Heart left ventricle (tissue), 13 donors: ENCODE measurements around the gene SF3B3.

Experiments
- POLR2A ChIP-seq, 2 donors: fragments of 450-650 bp; IDR thresholded peaks; one replicate each; pipeline ENCODE4 v1.6.1; 2017; ENCODE audit warnings: antibody characterized with exemption in 2 of 2, mild to moderate bottlenecking in 2 of 2, moderate library complexity in 2 of 2
- TF ChIP-seq, protein P1 (sequence below), 12 donors: fragments of 200-600 bp; sonication (generic) in 4 of 12; IDR thresholded peaks; one replicate each; pipeline versions ENCODE4 v1.5.0 to v1.8.0; 2018 to 2022; ENCODE audit warnings: antibody characterized with exemption in 12 of 12, mild to moderate bottlenecking in 5 of 12
- donor health status: ischemic (EF 13 %, LVEDD 7.1; RV severe dilation, severe dysfunction).
- donor health status: DM: no; HTN: yes; CAD: no.
- donor health status: DM: no; HTN: no; CAD: no.
- donor health status: ischemic (EF 25% LVEDD 6.9; RV normal size, moderate dysfunction).
- donor health status: ischemic (EF 25% LVEDD 5.7; RV mildly dilated, moderate dysfunction).
- donor health status: ischemic (EF 35%, LVEDD 5.7; RV mildly dilated, moderate dysfunction).
- donor health status: nonischemic (EF 11% LVEDD 7.7; RV severe dilation, severe dysfunction).
- donor health status: DM: yes; HTN: yes; CAD: no.
- donor health status: PGD.
- donor health status: ischemic (EF 29% LVEDD 5.4; RV normal size, mild dysfunction).
- donor health status: nonischemic (EF 23%, LVEDD 6.1; RV moderate dilation, normal function).

DNA sequence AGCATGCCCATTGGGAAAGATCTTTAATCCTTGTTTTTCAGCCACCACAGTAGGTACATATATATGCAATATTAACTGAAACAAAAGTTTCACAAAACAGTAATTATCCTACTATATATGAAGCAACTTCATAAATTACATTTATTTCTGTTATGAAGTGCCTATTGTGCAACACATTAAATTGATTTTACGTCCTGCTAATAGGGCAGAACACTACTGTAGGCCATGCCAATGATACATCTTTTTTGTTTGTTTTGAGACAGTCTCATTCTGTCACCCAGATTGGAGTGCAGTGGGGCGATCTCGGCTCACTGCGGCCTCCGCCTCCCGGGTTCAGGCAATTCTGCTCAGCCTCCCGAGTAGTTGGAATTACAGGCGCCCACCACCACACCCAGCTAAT lies 29.1 kb downstream of the SF3B3 start:
- TF ChIP-seq, protein P1, sequence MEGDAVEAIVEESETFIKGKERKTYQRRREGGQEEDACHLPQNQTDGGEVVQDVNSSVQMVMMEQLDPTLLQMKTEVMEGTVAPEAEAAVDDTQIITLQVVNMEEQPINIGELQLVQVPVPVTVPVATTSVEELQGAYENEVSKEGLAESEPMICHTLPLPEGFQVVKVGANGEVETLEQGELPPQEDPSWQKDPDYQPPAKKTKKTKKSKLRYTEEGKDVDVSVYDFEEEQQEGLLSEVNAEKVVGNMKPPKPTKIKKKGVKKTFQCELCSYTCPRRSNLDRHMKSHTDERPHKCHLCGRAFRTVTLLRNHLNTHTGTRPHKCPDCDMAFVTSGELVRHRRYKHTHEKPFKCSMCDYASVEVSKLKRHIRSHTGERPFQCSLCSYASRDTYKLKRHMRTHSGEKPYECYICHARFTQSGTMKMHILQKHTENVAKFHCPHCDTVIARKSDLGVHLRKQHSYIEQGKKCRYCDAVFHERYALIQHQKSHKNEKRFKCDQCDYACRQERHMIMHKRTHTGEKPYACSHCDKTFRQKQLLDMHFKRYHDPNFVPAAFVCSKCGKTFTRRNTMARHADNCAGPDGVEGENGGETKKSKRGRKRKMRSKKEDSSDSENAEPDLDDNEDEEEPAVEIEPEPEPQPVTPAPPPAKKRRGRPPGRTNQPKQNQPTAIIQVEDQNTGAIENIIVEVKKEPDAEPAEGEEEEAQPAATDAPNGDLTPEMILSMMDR (IDR thresholded peaks at IDR 0.05) = no peak
- no peak for TF ChIP-seq POLR2A (IDR thresholded peaks at IDR 0.05)
